HTERT RPE-1 (cell line): ENCODE data around the gene PITRM1.
"Not testable (repeated sequence)": the region's sequence is repeated elsewhere in the genome, so short reads cannot be mapped to it uniquely, and the experiment has no call there.

Source experiments
- in situ Hi-C: fragments of 300-500 bp; cut with MboI; formaldehyde crosslinking; loops from 4 replicates; pipeline ENCODE4 v1.14.3; 2020; ENCODE audit warnings: low sequenced_read_pairs

The PITRM1 gene

GRCh38 chr10:3172446-3173170 lies at the start of gene PITRM1:
Gene PITRM1, minus strand, starts transcription at chr10:3172782. Its CDS starts 10 bp downstream, at chr10:3172772.
- in situ Hi-C loops = no loop called here

- in situ Hi-C loops = no loop called here
These were observed 49.5 kb upstream of the PITRM1 start for GRCh38 chr10:3222068-3222467.

GRCh38 chr10:3221601-3222000 lies 49.0 kb upstream of the PITRM1 start:
- in situ Hi-C loops = not testable (repeated sequence)

GRCh38 chr10:3220853-3221252 lies 48.3 kb upstream of the PITRM1 start:
- in situ Hi-C loops = no loop called here

- in situ Hi-C loops = not testable (repeated sequence)
These were observed 46.5 kb upstream of the PITRM1 start for GRCh38 chr10:3219021-3219628.

- in situ Hi-C loops = no loop called here
These were observed 45.3 kb upstream of the PITRM1 start for GRCh38 chr10:3217853-3218252.

- in situ Hi-C loops = no loop called here
These were observed 44.7 kb upstream of the PITRM1 start for GRCh38 chr10:3217301-3217700.

- in situ Hi-C loops = no loop called here
These were observed 42.7 kb upstream of the PITRM1 start for GRCh38 chr10:3215153-3215775.

- in situ Hi-C loops = no loop called here
These were observed 41.4 kb upstream of the PITRM1 start for GRCh38 chr10:3213758-3214515.

- in situ Hi-C loops = no loop called here
These were observed 40.6 kb upstream of the PITRM1 start for GRCh38 chr10:3213208-3213607.

- in situ Hi-C loops = no loop called here
These were observed 37.8 kb upstream of the PITRM1 start for GRCh38 chr10:3210251-3210877.

- in situ Hi-C loops = no loop called here
These were observed 36.2 kb upstream of the PITRM1 start for GRCh38 chr10:3208481-3209406.

GRCh38 chr10:3207351-3207750 lies 34.8 kb upstream of the PITRM1 start:
- in situ Hi-C loops = no loop called here

- in situ Hi-C loops = no loop called here
These were observed 34.1 kb upstream of the PITRM1 start for GRCh38 chr10:3206511-3207157.

- in situ Hi-C loops = no loop called here
These were observed 31.4 kb upstream of the PITRM1 start for GRCh38 chr10:3203972-3204371.

GRCh38 chr10:3203016-3203811 lies 30.6 kb upstream of the PITRM1 start:
- in situ Hi-C loops = no loop called here

- in situ Hi-C loops = no loop called here
These were observed 29.2 kb upstream of the PITRM1 start for GRCh38 chr10:3201796-3202195.

- in situ Hi-C loops = no loop called here
These were observed 26.9 kb upstream of the PITRM1 start for GRCh38 chr10:3199488-3199887.

- in situ Hi-C loops = no loop called here
These were observed 26.3 kb upstream of the PITRM1 start for GRCh38 chr10:3198900-3199299.
